Calu3 (cell line): ENCODE data around the gene VDAC1. TPM values are rescaled to one million over a fixed set of nuclear protein-coding genes. Genes with fewer than 3 reads are reported as not detected.

Experiments
- BruUV-seq: library from RNA; stranded (reverse); fragments of 400-500 nt; replicated peaks from 2 replicates; lab custom pipeline; 2021; lab: Mats Ljungman, UMichigan
- CTCF ChIA-PET: fragments of 300-600 bp; sonication (Branson Sonifier 250); formaldehyde crosslinking; loops from one replicate; lab custom pipeline; 2022; ENCODE audit warnings: antibody characterized with exemption; lab: Charles Lee
- DNase-seq: peaks from one replicate; pipeline ENCODE4 v3.0.0; 2022
- H3K27ac Mint-ChIP-seq: one replicate; pipeline ENCODE4 v1.8.0; 2022; ENCODE audit warnings: mixed read lengths; ENCODE audit not compliant: unreplicated experiment
- H3K27me3 Mint-ChIP-seq: one replicate; pipeline ENCODE4 v1.8.0; 2022; ENCODE audit warnings: mixed read lengths; ENCODE audit not compliant: unreplicated experiment
- H3K36me3 Mint-ChIP-seq: one replicate; pipeline ENCODE4 v1.8.0; 2022; ENCODE audit warnings: mild to moderate bottlenecking, moderate library complexity, mixed read lengths; ENCODE audit not compliant: insufficient read depth, unreplicated experiment
- H3K4me1 Mint-ChIP-seq: one replicate; pipeline ENCODE4 v1.8.0; 2022; ENCODE audit warnings: mild to moderate bottlenecking, low read depth, mixed read lengths; ENCODE audit not compliant: unreplicated experiment
- H3K4me3 Mint-ChIP-seq: one replicate; pipeline ENCODE4 v1.8.0; 2022; ENCODE audit warnings: mild to moderate bottlenecking, low read depth, moderate library complexity, mixed read lengths; ENCODE audit not compliant: unreplicated experiment
- H3K9me3 Mint-ChIP-seq: one replicate; pipeline ENCODE4 v1.8.0; 2022; ENCODE audit warnings: low read depth, mixed read lengths; ENCODE audit not compliant: unreplicated experiment
- CTCF ChIP-seq: fragments of 200-600 bp; IDR thresholded peaks from one replicate; pipeline ENCODE4 v1.8.0; 2022; ENCODE audit warnings: antibody characterized with exemption; ENCODE audit not compliant: unreplicated experiment
- intact Hi-C: fragments of 100-400 bp; cut with micrococcal nuclease; formaldehyde crosslinking; loops from one replicate; pipeline ENCODE4 v1.10.0; 2022; ENCODE audit not compliant: unreplicated experiment
- total RNA-seq: library from RNA; stranded (reverse); gene quantifications from 2 replicates; pipeline ENCODE4 v1.2.3, GENCODE V29; 2022

The VDAC1 gene
- total RNA-seq, 1 experiment from 2014 or later: 410 TPM

GRCh38 chr5:133933670-133934295 lies 71.0 kb downstream of the VDAC1 start:
- H3K27ac Mint-ChIP-seq: no peak overlapping the region
- peaks cover 9% of the 10 kb centered on the region for H3K27me3 Mint-ChIP-seq
- no peaks in the 10 kb centered on the region for H3K36me3 Mint-ChIP-seq
- peaks cover 6% of the 10 kb centered on the region for H3K9me3 Mint-ChIP-seq
- intact Hi-C loops: no loop called here
- no peak for TF ChIP-seq CTCF
- CTCF ChIA-PET: no interaction called here
- H3K4me3 Mint-ChIP-seq: no peak overlapping the region
- no peak for DNase-seq
- no TSS peak for BruUV-seq
- H3K4me1 Mint-ChIP-seq: peaks cover 11% of the 10 kb centered on the region

GRCh38 chr5:133933169-133933509 lies 71.6 kb downstream of the VDAC1 start:
- no peak for DNase-seq
- CTCF ChIA-PET: no interaction called here
- Mint-ChIP-seq H3K9me3 (peaks cover 6% of the 10 kb centered on the region), H3K27ac (no peak overlapping the region), H3K4me1 (peaks cover 6% of the 10 kb centered on the region), H3K4me3 (no peak overlapping the region), H3K27me3 (peaks cover 9% of the 10 kb centered on the region), H3K36me3 (no peaks in the 10 kb centered on the region)
- no peak for TF ChIP-seq CTCF
- intact Hi-C loops: no loop called here
- BruUV-seq: no TSS peak

- Mint-ChIP-seq H3K9me3 (peaks cover 6% of the 10 kb centered on the region), H3K27me3 (peaks cover 9% of the 10 kb centered on the region), H3K36me3 (no peaks in the 10 kb centered on the region), H3K4me3 (no peak overlapping the region), H3K27ac (no peak overlapping the region), H3K4me1 (peaks cover under 1% of the 10 kb centered on the region)
- DNase-seq: no peak
- BruUV-seq: no TSS peak
- CTCF ChIA-PET: interaction anchor here (0.7 kb wide), 1 partner anchor 268 kb away, joined by 4 read pairs; no protein-coding TSS in a partner anchor
- intact Hi-C loops: no loop called here
- TF ChIP-seq CTCF: no peak
Measured at GRCh38 chr5:133932441-133933168, 72.2 kb downstream of the VDAC1 start.

GRCh38 chr5:133931546-133931945 lies 73.2 kb downstream of the VDAC1 start:
- intact Hi-C loops: no loop called here
- H3K9me3 Mint-ChIP-seq: peaks cover 4% of the 10 kb centered on the region
- no peaks in the 10 kb centered on the region for H3K36me3 Mint-ChIP-seq
- no peak for DNase-seq
- no peak overlapping the region for H3K27ac Mint-ChIP-seq
- no TSS peak for BruUV-seq
- TF ChIP-seq CTCF: no peak
- peaks cover 7% of the 10 kb centered on the region for H3K4me1 Mint-ChIP-seq
- H3K4me3 Mint-ChIP-seq: no peak overlapping the region
- H3K27me3 Mint-ChIP-seq: peaks cover 9% of the 10 kb centered on the region
- CTCF ChIA-PET: interaction anchor here (0.7 kb wide), 1 partner anchor 267 kb away, joined by 4 read pairs; no protein-coding TSS in a partner anchor
